Activated B cell treated with CpG ODN at 0.5 μM for 24 hours (primary cell): ENCODE data around the gene PRCC. TPM values are rescaled to one million over a fixed set of nuclear protein-coding genes. Genes with fewer than 3 reads are reported as not detected.

Experiments used
- ATAC-seq: fragments of 200-7000 bp; cut with Tn5 transposase; one replicate; pipeline ENCODE4 v1.10.0; 2021; ENCODE audit warnings: low read depth, mild to moderate bottlenecking, moderate library complexity
- CTCF ChIA-PET: fragments of 350-600 bp; sonication (Branson Sonifier 250); formaldehyde crosslinking; loops from one replicate; lab custom pipeline; 2021; ENCODE audit warnings: antibody characterized with exemption; lab: Charles Lee
- POLR2A ChIA-PET: fragments of 350-600 bp; sonication (Branson Sonifier 250); formaldehyde crosslinking; loops from one replicate; lab custom pipeline; 2021; ENCODE audit warnings: antibody characterized with exemption; lab: Charles Lee
- DNase-seq: peaks from one replicate; pipeline ENCODE4 v3.0.0; 2022
- H3K27ac Mint-ChIP-seq: one replicate; pipeline ENCODE4 v1.8.0; 2020; ENCODE audit warnings: mixed read lengths
- H3K27me3 Mint-ChIP-seq: one replicate; pipeline ENCODE4 v1.8.0; 2021; ENCODE audit warnings: mixed read lengths
- H3K36me3 Mint-ChIP-seq: one replicate; pipeline ENCODE4 v1.8.0; 2021; ENCODE audit warnings: low read depth, mixed read lengths
- H3K4me1 Mint-ChIP-seq: one replicate; pipeline ENCODE4 v1.8.0; 2021; ENCODE audit warnings: mixed read lengths
- H3K4me3 Mint-ChIP-seq: one replicate; pipeline ENCODE4 v1.8.0; 2020; ENCODE audit warnings: mild to moderate bottlenecking, mixed read lengths
- H3K9me3 Mint-ChIP-seq: one replicate; pipeline ENCODE4 v1.8.0; 2020; ENCODE audit warnings: mixed read lengths
- intact Hi-C: fragments of 100-400 bp; cut with micrococcal nuclease; formaldehyde crosslinking; loops from one replicate; pipeline ENCODE4 v1.15.1; 2024
- total RNA-seq: library from RNA; stranded (reverse); gene quantifications from 2 replicates; pipeline ENCODE4 v1.2.3, GENCODE V29; 2022
- TF ChIP-seq, protein P1 (sequence below): fragments of 200-600 bp; IDR thresholded peaks from one replicate; pipeline ENCODE4 v1.8.0; 2022; ENCODE audit warnings: antibody characterized with exemption, mild to moderate bottlenecking

PRCC gene
- total RNA-seq, 1 donor from 2014 or later = 81.4 TPM

DNA sequence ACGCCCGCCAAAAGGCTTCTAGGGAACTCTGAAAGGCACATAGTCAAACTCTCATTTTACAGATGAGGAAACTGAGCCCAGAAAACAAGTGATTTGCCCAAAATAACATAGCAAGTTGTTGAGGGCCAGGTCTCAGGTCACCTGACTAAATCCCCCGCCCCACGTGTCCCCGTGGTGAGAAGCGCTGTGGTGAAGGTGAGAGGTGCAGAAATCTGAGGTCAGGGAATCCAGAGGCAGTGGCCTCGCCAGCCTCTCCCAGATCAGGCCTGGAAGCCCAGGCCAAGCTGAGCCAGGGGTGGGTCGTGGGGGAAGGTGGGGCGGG, 21.0 kb upstream of the PRCC start:
- CTCF ChIA-PET = no interaction called here

DNA sequence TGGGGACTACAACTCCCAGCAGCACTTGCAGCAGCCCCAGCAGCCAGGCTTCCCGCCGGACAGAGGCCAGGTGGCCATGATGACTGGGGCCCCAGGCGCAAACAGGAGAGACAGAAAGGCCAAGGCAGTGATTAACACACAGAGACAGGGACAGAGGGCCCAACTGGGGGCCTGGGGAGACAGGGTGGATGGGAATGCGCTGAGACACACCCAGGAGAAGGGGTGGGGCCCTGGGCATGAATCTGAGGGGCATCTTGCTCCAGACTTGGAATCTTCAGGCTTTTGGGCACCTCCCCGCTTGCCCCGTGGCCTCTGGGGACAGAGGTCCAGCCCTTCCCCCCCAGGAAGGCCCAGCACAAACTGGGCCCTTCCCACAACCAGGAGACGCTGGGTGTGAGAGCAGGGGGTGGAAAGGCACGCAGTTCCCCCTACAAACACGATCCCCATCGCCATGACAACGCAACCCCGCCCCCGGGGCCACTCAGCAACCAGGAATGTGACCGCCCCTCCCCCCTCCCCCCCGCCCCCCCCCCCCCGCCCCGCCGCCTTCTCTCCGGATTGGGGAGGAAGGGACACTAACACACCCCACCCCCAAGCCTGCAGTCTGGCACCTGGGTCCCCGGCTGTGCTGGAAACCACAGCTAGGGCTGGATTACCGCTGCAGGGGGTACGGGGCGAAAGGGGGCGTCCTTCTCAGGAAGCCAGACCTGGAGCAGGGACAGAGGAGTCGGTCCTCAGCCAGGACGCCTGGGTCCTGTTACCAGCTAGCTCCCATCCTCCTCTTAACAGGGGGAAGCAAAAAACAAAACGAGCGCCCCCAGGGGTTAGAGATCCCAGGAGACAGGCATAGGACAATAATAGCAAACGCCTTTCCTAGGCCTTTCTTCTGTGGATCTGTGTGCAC, 20.4 kb upstream of the PRCC start:
- ChIA-PET CTCF (interaction anchor here (1.0 kb wide), 1 partner anchor 113 kb away, joined by 3 read pairs; the partner anchor contains the start of gene NTRK1), POLR2A (interaction anchor here (0.6 to 3.1 kb wide), 6 partner anchors 16 to 27 kb away, joined by 4 to 19 read pairs (median 5); partner anchors contain the start of genes ISG20L2, METTL25B and PRCC)
- Mint-ChIP-seq H3K27ac (peak overlapping the region; percentile 91), H3K4me1 (peaks cover 52% of the 10 kb centered on the region), H3K27me3 (no peaks in the 10 kb centered on the region), H3K9me3 (no peaks in the 10 kb centered on the region), H3K4me3 (peak overlapping the region; percentile 90), H3K36me3 (peaks cover 39% of the 10 kb centered on the region)
- ATAC-seq (peak; percentile 33), DNase-seq (peak; percentile 50)
- TF ChIP-seq, protein P1, sequence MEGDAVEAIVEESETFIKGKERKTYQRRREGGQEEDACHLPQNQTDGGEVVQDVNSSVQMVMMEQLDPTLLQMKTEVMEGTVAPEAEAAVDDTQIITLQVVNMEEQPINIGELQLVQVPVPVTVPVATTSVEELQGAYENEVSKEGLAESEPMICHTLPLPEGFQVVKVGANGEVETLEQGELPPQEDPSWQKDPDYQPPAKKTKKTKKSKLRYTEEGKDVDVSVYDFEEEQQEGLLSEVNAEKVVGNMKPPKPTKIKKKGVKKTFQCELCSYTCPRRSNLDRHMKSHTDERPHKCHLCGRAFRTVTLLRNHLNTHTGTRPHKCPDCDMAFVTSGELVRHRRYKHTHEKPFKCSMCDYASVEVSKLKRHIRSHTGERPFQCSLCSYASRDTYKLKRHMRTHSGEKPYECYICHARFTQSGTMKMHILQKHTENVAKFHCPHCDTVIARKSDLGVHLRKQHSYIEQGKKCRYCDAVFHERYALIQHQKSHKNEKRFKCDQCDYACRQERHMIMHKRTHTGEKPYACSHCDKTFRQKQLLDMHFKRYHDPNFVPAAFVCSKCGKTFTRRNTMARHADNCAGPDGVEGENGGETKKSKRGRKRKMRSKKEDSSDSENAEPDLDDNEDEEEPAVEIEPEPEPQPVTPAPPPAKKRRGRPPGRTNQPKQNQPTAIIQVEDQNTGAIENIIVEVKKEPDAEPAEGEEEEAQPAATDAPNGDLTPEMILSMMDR = no peak
- intact Hi-C loops = no loop called here

More for the DNA sequence above, 21.0 kb upstream of the PRCC start:
- Mint-ChIP-seq H3K9me3 (no peaks in the 10 kb centered on the region), H3K27me3 (no peaks in the 10 kb centered on the region), H3K4me3 (peak overlapping the region; percentile 83), H3K27ac (peak overlapping the region; percentile 91), H3K4me1 (peaks cover 58% of the 10 kb centered on the region), H3K36me3 (peaks cover 40% of the 10 kb centered on the region)
- TF ChIP-seq, protein P1 = no peak
- DNase-seq (no peak), ATAC-seq (no peak)
- intact Hi-C loops = no loop called here
- POLR2A ChIA-PET = interaction anchor here (0.6 to 3.1 kb wide), 4 partner anchors 11 to 20 kb away, joined by 4 to 19 read pairs (median 6); partner anchors contain the start of genes ISG20L2 and METTL25B

- H3K4me1 Mint-ChIP-seq = peaks cover 58% of the 10 kb centered on the region
- H3K9me3 Mint-ChIP-seq = no peaks in the 10 kb centered on the region
- no peak for DNase-seq
- CTCF ChIA-PET = interaction anchor here (1.0 kb wide), 1 partner anchor 112 kb away, joined by 3 read pairs; the partner anchor contains the start of gene NTRK1
- H3K27ac Mint-ChIP-seq = peak overlapping the region; percentile 85
- TF ChIP-seq, protein P1 = no peak
- POLR2A ChIA-PET = interaction anchor here (1.2 to 3.1 kb wide), 3 partner anchors 19 to 22 kb away, joined by 4 to 19 read pairs (median 8); partner anchors contain the start of genes ISG20L2, METTL25B and PRCC
- peak overlapping the region; percentile 90 for H3K4me3 Mint-ChIP-seq
- ATAC-seq = no peak
- no peaks in the 10 kb centered on the region for H3K27me3 Mint-ChIP-seq
- H3K36me3 Mint-ChIP-seq = peaks cover 30% of the 10 kb centered on the region
- intact Hi-C loops = no loop called here
These were observed 19.3 kb upstream of the PRCC start for GRCh38 chr1:156747742-156748669.

- Mint-ChIP-seq H3K27me3 (no peaks in the 10 kb centered on the region), H3K9me3 (no peaks in the 10 kb centered on the region), H3K27ac (peak overlapping the region; percentile 85), H3K4me1 (peaks cover 66% of the 10 kb centered on the region), H3K36me3 (peaks cover 24% of the 10 kb centered on the region), H3K4me3 (peak overlapping the region; percentile 90)
- DNase-seq (no peak), ATAC-seq (no peak)
- ChIA-PET POLR2A (no interaction called here), CTCF (no interaction called here)
- TF ChIP-seq, protein P1 = no peak
- intact Hi-C loops = no loop called here
These were observed 18.5 kb upstream of the PRCC start for GRCh38 chr1:156748670-156749418.
